ENCODE results near the gene ADRB2.

GRCh38 chr5:148792744-148793143 is 33.7 kb upstream of the ADRB2 start:
- TF ChIP-seq SAP130 (CRISPR knock-in tag; IDR thresholded peaks at IDR 0.05; ENCODE audit: low read depth) (no peak), ZNF335 (CRISPR knock-in tag; IDR thresholded peaks at IDR 0.05) (no peak), NFIC (IDR thresholded peaks at IDR 0.05; ENCODE audit: low read length) (no peak), YY1 (IDR thresholded peaks at IDR 0.05; ENCODE audit: insufficient read depth, insufficient replicate concordance, low read depth, low read length) (no peak), BHLHE40 (IDR thresholded peaks at IDR 0.05; ENCODE audit: low read length) (no peak), ATF4 (CRISPR knock-in tag; IDR thresholded peaks at IDR 0.05) (no peak), ZNF121 (CRISPR knock-in tag; IDR thresholded peaks at IDR 0.05) (no peak), JUNB (CRISPR knock-in tag; IDR thresholded peaks at IDR 0.05; ENCODE audit: borderline replicate concordance) (no peak), RNF2 (conservative IDR thresholded peaks at IDR 0.05; ENCODE audit: low read depth) (no peak), TARDBP (CRISPR knock-in tag; IDR thresholded peaks at IDR 0.05) (no peak)
- TF ChIP-seq, protein P1, sequence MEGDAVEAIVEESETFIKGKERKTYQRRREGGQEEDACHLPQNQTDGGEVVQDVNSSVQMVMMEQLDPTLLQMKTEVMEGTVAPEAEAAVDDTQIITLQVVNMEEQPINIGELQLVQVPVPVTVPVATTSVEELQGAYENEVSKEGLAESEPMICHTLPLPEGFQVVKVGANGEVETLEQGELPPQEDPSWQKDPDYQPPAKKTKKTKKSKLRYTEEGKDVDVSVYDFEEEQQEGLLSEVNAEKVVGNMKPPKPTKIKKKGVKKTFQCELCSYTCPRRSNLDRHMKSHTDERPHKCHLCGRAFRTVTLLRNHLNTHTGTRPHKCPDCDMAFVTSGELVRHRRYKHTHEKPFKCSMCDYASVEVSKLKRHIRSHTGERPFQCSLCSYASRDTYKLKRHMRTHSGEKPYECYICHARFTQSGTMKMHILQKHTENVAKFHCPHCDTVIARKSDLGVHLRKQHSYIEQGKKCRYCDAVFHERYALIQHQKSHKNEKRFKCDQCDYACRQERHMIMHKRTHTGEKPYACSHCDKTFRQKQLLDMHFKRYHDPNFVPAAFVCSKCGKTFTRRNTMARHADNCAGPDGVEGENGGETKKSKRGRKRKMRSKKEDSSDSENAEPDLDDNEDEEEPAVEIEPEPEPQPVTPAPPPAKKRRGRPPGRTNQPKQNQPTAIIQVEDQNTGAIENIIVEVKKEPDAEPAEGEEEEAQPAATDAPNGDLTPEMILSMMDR (CRISPR knock-in tag; IDR thresholded peaks at IDR 0.05) = no peak

Data from HepG2 (cell line).